Epithelial cell of prostate (primary cell): Measurements from ENCODE around the gene HECW1.
"Not testable (repeated sequence)": the region's sequence is repeated elsewhere in the genome, so short reads cannot be mapped to it uniquely, and the experiment has no call there.

Experiments used
- DNase-seq: peaks from one replicate; pipeline ENCODE4 v3.0.0-alpha.2; 2011; ENCODE audit warnings: low read depth, low spot score
- H3K27ac ChIP-seq: fragments of 450-650 bp; 2 replicates; pipeline ENCODE4 v1.5.1; 2017; ENCODE audit warnings: mild to moderate bottlenecking

Gene HECW1

GRCh38 chr7:43553999-43554398 is 441.6 kb downstream of the HECW1 start:
- H3K27ac ChIP-seq, result no peak overlapping the region
- no peak for DNase-seq

GRCh38 chr7:43554423-43554822 is 442.0 kb downstream of the HECW1 start:
- H3K27ac ChIP-seq, result no peak overlapping the region
- no peak for DNase-seq

GRCh38 chr7:43557831-43558495 is 445.5 kb downstream of the HECW1 start:
- no peak for DNase-seq
- no peak overlapping the region for H3K27ac ChIP-seq

- H3K27ac ChIP-seq, result peak overlapping the region; percentile 6
- no peak for DNase-seq
These were observed 446.9 kb downstream of the HECW1 start for GRCh38 chr7:43559171-43559945.

DNA sequence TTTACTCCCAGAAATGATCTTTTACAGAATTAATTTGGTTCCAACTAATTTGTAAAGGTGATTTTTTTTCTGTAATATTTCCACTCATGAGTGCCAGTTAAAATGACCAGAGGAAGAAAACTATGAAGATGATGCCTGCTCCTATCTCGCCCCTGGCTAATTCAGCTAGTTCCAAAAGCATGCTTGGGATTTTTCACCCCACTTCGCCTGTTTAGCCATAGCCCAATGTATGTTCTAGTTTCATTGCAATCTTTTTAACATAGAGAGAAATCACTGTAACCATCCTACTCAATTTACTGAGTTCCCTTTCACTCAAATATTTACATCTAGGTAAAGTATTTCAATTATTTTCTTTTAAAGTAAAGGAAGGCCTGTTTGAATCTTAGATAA is 447.5 kb downstream of the HECW1 start:
- H3K27ac ChIP-seq, result peak overlapping the region; percentile 6
- no peak for DNase-seq

DNA sequence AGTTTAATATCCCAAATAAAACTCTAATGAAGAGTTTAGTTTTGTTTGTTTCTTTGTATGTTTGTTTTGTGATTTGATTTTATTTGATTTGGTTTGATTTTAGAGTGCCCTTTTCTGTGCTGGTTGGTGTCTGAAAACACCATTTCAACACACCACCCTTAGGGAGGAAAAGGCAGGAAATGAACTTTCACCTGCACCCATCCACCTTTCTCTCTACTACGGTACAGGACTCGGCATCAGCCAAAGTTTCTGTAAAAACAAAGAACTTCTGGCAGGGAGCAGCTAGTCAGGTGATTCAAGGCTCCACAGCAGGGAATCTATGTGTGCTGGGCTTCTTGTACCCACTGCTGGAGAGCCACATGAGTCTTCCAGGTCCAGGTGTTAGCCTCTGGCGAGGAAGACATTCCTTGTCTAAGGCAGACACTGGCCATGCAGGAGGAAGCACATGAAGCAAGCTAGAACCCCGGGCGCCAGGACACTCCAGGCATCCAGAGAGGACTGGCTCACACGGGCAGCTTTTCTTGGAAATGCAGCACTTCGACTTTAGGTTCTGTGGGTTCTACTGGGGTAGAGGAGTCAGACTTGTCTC is 448.4 kb downstream of the HECW1 start:
- H3K27ac ChIP-seq, result no peak overlapping the region
- no peak for DNase-seq

GRCh38 chr7:43562383-43562782 is 449.9 kb downstream of the HECW1 start:
- no peak overlapping the region for H3K27ac ChIP-seq
- DNase-seq, result no peak

DNA sequence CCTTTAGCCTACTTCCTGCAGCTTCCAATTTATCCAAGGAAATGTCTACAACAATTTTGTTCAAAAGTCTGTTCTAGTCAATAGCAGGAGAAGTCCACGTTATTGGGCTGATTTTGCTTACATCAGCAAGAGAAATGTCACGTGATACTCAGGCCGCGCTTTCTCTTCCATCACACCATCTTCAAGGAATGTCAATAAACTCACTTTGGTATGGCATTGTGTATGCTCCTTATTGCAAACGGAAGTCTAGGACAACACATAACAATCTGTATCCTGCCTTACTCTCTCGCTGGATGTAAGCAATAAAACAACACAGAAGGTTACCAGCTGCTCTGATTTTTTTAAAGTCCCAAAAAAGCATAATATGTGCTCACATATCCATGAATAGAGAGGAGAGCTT is 453.3 kb downstream of the HECW1 start:
- DNase-seq, result no peak

GRCh38 chr7:43568529-43568928 is 456.1 kb downstream of the HECW1 start:
- peak overlapping the region; percentile 99 for H3K27ac ChIP-seq
- DNase-seq, result peak; percentile 97

More for the DNA sequence above, 453.3 kb downstream of the HECW1 start:
- peak overlapping the region; percentile 10 for H3K27ac ChIP-seq

- peak; percentile 74 for DNase-seq
- H3K27ac ChIP-seq, result peak overlapping the region; percentile 99
These were observed 457.0 kb downstream of the HECW1 start for GRCh38 chr7:43569424-43569823.

- H3K27ac ChIP-seq, result peak overlapping the region; percentile 99
- DNase-seq, result no peak
These were observed 458.4 kb downstream of the HECW1 start for GRCh38 chr7:43570688-43571365.

GRCh38 chr7:43572516-43573049 is 460.1 kb downstream of the HECW1 start:
- peak; percentile 98 for DNase-seq
- H3K27ac ChIP-seq, result peak overlapping the region; percentile 99

DNA sequence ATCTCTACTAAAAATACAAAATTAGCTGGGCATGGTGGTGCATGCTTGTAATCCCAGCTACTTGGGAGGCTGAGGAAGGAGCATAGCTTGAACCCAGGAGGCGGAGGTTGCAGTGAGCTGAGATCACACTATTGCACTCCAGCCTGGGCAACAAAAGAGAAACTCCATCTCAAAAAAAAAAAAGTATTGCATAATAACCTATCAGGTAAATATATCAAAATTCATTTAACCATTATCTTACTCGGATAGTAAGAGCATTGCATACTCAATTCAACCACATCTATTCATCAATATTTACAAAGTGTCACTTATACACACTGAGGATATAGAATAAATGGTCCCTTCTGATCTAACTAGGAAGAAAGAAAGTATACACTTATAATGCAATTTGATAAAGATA is 461.4 kb downstream of the HECW1 start:
- peak overlapping the region; percentile 99 for H3K27ac ChIP-seq

GRCh38 chr7:43575506-43575905 is 463.1 kb downstream of the HECW1 start:
- no peak for DNase-seq
- no peak overlapping the region for H3K27ac ChIP-seq

More for the DNA sequence above, 461.4 kb downstream of the HECW1 start:
- not testable (repeated sequence) for DNase-seq

DNA sequence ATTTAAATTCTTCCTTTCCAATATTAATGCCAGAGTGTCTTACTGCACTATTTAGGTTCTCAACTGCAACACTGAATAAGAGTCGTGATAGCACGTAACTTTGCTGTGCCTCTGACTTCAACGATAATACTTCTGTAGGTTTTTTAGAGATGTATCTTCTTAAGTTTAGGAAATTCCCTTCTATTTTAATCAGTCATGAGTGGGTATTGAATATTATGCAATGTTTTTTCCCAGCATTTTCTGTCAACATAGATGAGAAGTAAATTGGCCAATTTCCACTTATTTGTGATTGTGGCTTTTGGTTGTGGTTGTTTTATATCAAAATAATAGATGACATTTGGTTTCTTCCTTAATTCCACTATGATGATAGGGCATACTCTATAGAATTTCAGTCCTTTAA is 463.8 kb downstream of the HECW1 start:
- no peak overlapping the region for H3K27ac ChIP-seq
- no peak for DNase-seq

DNA sequence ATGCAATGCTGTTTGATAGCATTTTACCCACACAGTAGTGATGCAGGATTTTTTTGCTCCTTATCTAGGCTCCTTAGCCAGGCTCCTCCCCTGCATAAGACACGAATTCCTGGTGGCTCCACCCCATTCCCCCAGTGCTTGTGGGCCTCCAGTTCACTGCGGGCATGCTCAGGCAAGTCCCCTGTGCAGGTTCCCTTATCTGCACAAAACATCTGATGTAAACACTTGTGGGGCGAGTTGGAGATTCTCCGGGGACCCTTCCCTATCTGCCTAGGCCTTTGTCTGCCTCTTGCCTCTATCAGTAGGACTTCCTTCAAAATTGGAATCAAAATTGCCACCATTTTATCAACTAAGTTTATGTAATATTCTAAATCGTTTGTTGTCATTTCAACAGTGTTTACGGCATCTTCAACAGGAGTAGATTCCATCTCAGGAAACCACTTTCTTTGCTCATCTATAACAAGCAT is 465.1 kb downstream of the HECW1 start:
- peak overlapping the region; percentile 42 for H3K27ac ChIP-seq
- no peak for DNase-seq

- DNase-seq, result no peak
- H3K27ac ChIP-seq, result peak within 1 kb of the TSS; percentile 83
These were observed 470.3 kb downstream of the HECW1 start, which contains the start of gene STK17A for GRCh38 chr7:43582503-43583423. TSS of gene STK17A (plus strand) at chr7:43583108. CDS start at chr7:43583244, 136 bp downstream.

- peak overlapping the region; percentile 83 for H3K27ac ChIP-seq
- no peak for DNase-seq
These were observed 471.2 kb downstream of the HECW1 start for GRCh38 chr7:43583424-43584194.
